ENCODE measurements around the gene CUX1. TPM values are rescaled to one million over a fixed set of nuclear protein-coding genes. Genes with fewer than 3 reads are reported as not detected.
"Not testable (repeated sequence)": the region's sequence is repeated elsewhere in the genome, so short reads cannot be mapped to it uniquely, and the experiment has no call there.

The CUX1 gene
- total and polyA plus RNA-seq, 2 donors: 59.7 to 63.5 TPM

DNA sequence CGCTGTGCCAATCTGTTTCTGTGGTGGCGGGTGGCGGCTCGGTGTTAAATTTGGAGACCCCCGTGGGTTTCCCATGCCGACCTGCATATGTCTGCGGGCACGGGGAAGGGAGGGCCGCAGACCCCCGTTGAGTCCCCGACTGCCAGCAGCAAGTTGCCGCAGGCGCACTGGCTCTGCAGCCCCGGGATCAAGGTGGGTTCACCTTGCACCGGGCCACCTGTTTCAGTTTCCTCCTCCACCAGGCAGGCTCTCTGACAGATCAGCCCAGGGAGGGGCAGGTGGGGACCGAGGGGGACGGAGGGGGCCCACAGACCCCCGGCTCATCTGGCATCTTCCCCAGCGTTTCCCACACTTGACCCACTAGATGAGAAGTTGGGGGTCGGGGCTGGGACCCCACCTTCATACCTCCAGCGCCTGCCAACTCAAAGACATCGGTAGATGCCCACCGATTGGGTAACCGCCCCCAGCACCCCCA, 95.9 kb downstream of the CUX1 start:
- H3K27ac ChIP-seq (ENCODE audit: low read depth): peak overlapping the region; percentile 82
- WGBS: 42% methylated on average over 24 of the region's 24 CpGs

DNA sequence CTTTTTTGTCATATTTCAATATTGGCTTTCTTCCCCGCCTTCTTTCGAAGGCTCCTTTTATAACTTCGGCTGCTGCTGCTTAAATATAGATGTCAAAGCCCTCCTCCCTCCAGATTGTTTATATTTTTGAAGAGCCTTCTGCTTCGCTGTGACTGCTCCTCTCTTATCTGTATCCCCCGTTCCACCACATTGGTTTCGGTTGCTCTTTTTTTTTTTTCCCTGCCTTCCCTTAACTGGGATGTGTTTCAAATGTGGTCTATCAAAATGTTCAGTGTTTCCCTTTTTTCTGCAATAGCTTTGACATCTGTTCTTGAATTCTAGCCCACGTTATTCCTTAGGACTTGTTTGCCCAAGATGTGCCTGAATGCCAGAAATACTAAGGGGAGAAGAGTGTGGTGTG, 96.4 kb downstream of the CUX1 start:
- 17% methylated on average over 7 of the region's 7 CpGs for WGBS
- DNase-seq (ENCODE audit: extremely low spot score): no peak
- Histone ChIP-seq H3K36me3 (ENCODE audit: insufficient read depth) (no peaks in the 10 kb centered on the region), H3K4me1 (ENCODE audit: insufficient read depth) (no peaks in the 10 kb centered on the region), H3K27ac (ENCODE audit: low read depth) (no peak overlapping the region), H3K4me3 (ENCODE audit: low read depth, low read length) (peak overlapping the region; percentile 4)

More for the DNA sequence above, 95.9 kb downstream of the CUX1 start:
- peak overlapping the region; percentile 4 for H3K4me3 ChIP-seq (ENCODE audit: low read depth, low read length)
- no peaks in the 10 kb centered on the region for H3K36me3 ChIP-seq (ENCODE audit: insufficient read depth)
- no peak for DNase-seq (ENCODE audit: extremely low spot score)
- no peaks in the 10 kb centered on the region for H3K4me1 ChIP-seq (ENCODE audit: insufficient read depth)

DNA sequence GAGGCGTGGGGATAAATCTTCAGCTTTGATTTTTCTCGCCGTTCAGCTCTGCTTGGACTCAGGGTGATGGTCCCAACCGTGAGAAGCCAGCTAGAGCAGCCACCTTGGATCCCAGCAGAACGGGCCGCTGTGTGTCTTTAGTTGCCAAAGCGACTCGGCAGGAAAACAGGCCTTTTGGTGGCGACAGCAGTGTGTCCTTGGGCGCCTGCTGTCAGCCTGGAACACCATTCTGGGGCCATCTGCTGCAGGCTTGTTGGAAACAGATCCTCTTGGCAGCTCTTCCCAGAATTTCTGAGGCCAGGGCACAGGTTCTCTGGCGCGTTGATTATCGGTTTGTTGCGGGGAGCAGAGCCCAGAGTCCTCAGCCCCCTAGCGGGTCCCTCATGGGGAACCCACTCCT, 97.6 kb downstream of the CUX1 start:
- no peaks in the 10 kb centered on the region for H3K4me1 ChIP-seq (ENCODE audit: insufficient read depth)
- H3K36me3 ChIP-seq (ENCODE audit: insufficient read depth): no peaks in the 10 kb centered on the region
- no peak for DNase-seq (ENCODE audit: extremely low spot score)
- H3K27ac ChIP-seq (ENCODE audit: low read depth): no peak overlapping the region
- no peak overlapping the region for H3K4me3 ChIP-seq (ENCODE audit: low read depth, low read length)
- 70% methylated on average over 15 of the region's 15 CpGs for WGBS

DNA sequence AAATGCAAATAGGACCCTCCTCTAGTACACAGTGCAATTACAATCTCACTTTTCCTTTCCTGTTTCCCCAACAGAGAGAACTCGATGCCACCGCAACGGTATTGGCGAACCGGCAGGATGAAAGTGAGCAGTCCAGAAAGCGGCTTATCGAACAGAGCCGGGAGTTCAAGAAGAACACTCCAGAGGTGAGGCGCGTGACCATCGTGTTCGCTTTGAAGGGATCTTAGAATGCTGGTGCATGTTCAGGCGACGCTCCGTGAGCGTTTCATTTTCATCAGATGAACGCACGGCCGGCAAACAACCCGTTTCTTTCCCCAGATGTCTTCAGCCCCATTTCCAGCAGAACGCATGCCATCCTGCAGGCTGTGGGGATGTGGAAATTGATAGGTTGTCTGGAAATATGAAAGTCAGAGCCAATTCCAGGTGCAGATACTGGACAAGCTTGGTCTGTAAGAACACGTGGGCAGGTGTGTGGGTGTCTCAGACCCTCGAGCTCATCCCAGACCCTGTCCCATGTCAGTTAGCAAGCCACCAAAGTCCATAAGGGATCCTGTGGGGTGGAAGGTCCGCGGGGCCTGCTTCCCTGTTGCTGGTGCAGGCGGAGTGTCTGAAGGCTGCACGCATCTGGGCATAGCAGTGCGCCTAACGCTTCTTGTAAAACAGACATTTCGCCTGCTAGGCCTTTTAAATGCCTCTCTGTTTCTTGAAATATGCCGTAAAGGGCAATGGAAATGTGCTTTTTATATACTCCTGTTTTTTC, 98.8 kb downstream of the CUX1 start:
- 94% methylated on average over 31 of the region's 31 CpGs for WGBS
- H3K4me1 ChIP-seq (ENCODE audit: insufficient read depth): no peaks in the 10 kb centered on the region

DNA sequence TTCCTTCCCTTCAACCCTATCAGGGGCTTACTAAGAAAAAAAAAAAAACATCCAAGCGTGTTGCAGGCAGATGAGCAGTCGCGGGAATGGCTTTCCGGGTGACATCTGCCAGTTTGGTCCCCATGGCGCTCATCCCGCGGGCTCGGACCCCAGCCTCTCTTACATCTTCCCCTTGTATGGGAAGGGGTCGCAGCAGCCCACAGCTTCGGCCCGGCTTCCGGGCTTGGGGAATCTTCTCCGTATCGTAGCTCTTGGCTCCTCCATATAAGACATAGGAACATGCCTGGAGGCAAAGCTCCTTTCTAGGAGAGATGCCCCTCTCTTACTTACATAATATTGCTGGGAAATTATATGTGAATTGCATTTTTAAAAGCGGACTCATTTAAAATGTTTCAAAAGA, 99.5 kb downstream of the CUX1 start:
- DNase-seq (ENCODE audit: extremely low spot score): no peak
- Histone ChIP-seq H3K36me3 (ENCODE audit: insufficient read depth) (no peaks in the 10 kb centered on the region), H3K4me1 (ENCODE audit: insufficient read depth) (no peaks in the 10 kb centered on the region), H3K27ac (ENCODE audit: low read depth) (no peak overlapping the region), H3K4me3 (ENCODE audit: low read depth, low read length) (no peak overlapping the region)
- 85% methylated on average over 15 of the region's 15 CpGs for WGBS

More for the DNA sequence above, 98.8 kb downstream of the CUX1 start:
- no peak for DNase-seq (ENCODE audit: extremely low spot score)
- Histone ChIP-seq H3K36me3 (ENCODE audit: insufficient read depth) (no peaks in the 10 kb centered on the region), H3K27ac (ENCODE audit: low read depth) (no peak overlapping the region), H3K4me3 (ENCODE audit: low read depth, low read length) (no peak overlapping the region)

DNA sequence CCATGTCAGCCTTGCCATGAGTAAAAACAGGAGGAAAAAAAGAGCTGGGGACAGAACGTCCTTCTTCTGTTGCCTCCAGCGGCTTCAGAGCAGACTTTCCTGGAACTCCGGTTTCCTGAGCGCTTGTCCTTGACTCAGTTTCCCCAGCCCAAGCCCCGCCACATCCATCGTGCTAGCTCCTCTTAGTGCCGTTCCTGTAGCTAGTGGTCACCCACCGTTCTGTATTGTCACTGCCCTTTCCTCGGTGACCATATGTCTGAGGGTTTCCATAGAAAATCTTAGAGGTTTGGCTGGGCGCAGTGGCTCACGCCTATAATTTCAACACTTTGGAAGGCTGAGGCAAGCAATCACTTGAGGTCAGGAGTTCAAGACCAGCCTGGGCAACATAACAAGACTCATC, 100.1 kb downstream of the CUX1 start:
- 92% methylated on average over 11 of the region's 11 CpGs for WGBS
- no peak overlapping the region for H3K4me3 ChIP-seq (ENCODE audit: low read depth, low read length)
- no peak for DNase-seq (ENCODE audit: extremely low spot score)
- H3K4me1 ChIP-seq (ENCODE audit: insufficient read depth): no peaks in the 10 kb centered on the region
- no peaks in the 10 kb centered on the region for H3K36me3 ChIP-seq (ENCODE audit: insufficient read depth)
- no peak overlapping the region for H3K27ac ChIP-seq (ENCODE audit: low read depth)

DNA sequence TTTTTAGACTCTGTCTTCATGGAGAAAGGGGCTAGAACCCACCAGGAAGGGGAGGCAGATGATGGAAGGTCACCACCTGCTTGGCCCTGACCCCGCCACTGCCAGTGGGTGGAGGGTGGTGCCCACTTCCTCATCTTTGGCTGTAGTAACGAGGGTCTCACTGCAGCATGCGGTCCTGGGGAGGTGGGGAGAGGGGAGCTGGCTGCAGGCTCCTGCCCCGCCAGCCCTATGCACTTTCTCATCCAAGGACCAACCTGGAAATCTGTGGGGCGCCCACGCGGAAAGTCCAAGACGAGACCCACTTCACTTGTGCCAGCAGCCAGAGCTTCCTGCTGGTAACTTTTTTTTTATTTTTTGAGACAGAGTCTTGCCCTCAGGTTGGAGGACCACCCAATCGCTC, 101.0 kb downstream of the CUX1 start:
- H3K27ac ChIP-seq (ENCODE audit: low read depth): no peak overlapping the region
- no peak for DNase-seq (ENCODE audit: extremely low spot score)
- H3K36me3 ChIP-seq (ENCODE audit: insufficient read depth): no peaks in the 10 kb centered on the region
- 97% methylated on average over 9 of the region's 9 CpGs for WGBS
- no peak overlapping the region for H3K4me3 ChIP-seq (ENCODE audit: low read depth, low read length)
- no peaks in the 10 kb centered on the region for H3K4me1 ChIP-seq (ENCODE audit: insufficient read depth)

DNA sequence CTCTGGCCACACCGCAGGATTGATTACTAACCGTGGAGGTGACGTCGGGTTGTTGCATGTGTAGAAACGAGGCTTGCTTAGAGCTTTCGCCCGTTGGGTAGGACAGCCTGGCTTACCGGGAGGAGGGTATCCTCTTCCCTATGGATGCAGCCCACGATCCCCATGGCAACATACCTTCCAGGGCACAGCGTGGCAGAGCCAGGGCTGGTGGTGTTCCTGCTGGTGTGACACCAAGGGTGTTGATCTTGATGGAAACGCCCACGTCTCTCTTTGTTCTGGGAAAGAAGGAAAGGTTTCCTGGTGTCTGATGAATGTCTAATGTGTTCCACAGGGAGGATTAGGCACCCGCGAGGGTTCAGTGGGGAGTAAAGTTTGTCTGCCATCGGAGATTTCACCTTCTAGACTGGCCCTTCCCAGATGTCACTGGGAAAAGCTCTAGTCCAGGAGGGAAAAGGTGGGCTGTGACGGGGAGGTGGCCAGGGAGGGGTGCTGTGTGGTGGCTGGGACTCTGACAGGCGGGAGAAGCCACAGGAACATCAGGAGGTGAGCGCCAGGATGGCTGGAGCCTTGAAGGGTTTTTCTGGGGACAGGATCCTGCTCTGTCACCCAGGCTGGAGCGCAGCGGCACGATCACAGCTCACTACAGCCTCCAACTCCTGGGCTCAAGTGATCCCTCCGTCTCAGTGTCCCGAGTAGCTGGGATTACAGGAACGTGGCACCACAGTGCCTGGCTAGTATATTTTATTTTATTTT, 102.1 kb downstream of the CUX1 start:
- no peak for DNase-seq (ENCODE audit: extremely low spot score)
- Histone ChIP-seq H3K27ac (ENCODE audit: low read depth) (no peak overlapping the region), H3K4me1 (ENCODE audit: insufficient read depth) (no peaks in the 10 kb centered on the region), H3K36me3 (ENCODE audit: insufficient read depth) (no peaks in the 10 kb centered on the region), H3K4me3 (ENCODE audit: low read depth, low read length) (no peak overlapping the region)
- 94% methylated on average over 24 of the region's 24 CpGs for WGBS

DNA sequence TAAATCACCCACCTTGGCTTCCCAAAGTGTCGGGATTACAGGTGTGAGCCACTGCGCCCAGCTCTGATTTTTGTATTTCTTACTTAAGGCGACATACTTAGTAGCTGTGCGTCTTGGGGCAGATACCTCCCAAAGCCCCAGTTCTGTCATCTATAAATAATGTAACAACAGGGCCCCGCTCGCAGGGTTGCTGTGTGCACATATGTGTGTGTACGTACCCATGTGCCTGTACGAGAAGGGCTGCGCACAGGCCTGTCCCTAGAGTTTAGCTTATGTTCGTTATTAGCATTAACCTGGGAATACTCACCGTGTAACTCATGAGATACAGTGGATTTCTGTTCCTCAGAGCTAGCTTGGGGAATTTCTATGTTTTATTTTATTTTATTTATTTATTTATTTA, 103.6 kb downstream of the CUX1 start:
- H3K4me3 ChIP-seq (ENCODE audit: low read depth, low read length): no peak overlapping the region
- WGBS: 93% methylated on average over 11 of the region's 11 CpGs
- no peaks in the 10 kb centered on the region for H3K4me1 ChIP-seq (ENCODE audit: insufficient read depth)
- DNase-seq (ENCODE audit: extremely low spot score): no peak
- no peak overlapping the region for H3K27ac ChIP-seq (ENCODE audit: low read depth)
- no peaks in the 10 kb centered on the region for H3K36me3 ChIP-seq (ENCODE audit: insufficient read depth)

DNA sequence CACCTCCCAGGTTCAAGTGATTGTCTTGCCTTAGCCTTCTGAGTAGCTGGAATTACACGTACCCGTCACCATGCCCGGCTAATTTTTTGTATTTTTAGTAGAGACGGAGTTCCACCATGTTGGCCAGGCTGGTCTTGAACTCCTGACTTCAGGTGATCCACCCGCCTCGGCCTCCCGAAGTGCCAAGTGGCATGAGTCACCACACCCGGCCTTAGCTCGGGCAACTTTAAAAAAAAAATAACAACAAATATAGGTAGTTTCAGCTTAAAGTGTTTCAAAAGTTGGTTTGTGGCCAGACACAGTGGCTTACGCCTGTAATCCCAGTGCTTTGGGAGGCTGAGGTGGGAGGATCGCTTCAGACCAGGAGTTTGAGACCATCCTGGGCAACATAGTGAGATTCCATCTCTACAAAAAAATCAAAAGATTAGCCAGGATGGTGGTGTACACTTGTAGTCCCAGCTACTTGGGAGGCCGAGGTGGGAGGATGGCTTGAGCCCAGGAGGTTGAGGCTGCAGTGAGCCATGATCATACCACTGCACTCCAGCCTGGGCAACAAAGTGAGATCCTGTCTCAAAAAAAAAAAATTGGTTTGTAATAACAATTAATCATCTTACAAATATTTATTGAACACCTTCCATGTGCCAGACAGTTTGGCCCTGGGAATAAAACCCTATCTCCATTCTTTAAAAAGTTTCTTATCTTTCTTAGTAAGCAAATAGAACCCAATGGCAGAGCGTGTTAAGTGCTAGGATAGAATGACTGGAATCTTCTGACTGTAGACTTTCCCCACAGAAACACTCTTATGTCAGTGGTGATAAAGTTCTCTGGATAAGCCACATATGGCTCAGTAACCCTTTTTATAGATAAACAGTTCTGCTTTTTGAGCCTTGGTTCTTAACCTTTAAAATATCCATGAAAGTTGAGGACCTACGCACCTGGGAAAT, 104.4 kb downstream of the CUX1 start:
- not testable (repeated sequence) for H3K4me3 ChIP-seq (ENCODE audit: low read depth, low read length); H3K4me1 ChIP-seq (ENCODE audit: insufficient read depth); H3K27ac ChIP-seq (ENCODE audit: low read depth); H3K36me3 ChIP-seq (ENCODE audit: insufficient read depth); DNase-seq (ENCODE audit: extremely low spot score)
- 90% methylated on average over 14 of the region's 14 CpGs for WGBS

DNA sequence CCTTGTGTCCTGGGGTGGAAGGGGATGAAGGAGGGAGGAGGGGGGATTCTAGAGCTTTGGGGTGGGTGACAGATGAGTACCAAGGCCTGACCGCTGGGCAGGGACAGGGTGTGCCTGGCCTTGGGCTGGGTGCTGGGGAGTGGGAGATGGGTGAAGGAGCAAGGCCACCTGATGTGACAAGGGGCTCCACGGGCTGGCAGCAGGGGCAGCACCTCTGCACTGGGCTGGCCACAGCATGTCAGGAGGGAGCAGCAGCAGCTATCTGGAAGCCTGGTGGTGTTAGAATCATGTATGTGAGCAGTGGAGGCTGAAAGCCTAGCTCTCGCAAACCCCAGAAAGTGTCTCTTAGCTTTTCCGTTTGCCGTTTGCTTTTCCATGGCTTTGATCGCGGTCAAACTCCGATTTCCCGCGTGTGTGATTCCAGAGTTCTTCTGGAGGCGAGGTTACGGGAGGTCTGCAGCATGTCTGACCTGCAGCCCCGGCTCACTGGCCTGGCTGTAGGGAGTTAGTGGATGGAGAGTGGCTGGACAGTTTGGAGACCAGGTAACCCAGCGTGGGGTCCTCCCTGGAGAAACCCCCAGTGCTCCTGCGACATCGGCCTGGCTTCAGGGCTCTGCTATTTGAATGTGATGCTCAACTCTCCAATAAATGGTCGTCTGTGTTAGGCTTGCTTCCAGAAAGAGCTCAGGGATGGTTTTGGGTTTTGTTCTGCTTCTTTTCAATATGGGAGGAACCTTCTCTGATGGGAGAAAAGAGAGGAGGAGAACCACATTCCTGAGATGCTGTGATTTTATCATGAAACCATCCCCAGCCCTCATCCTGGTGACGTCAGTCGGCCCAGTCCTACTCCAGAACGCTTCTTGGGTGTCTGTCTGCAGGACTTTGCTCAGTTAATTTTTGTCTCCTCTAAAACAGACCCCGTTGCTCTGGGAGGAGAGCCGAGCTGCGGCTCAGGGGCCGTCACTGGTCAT, 105.5 kb downstream of the CUX1 start:
- no peak for DNase-seq (ENCODE audit: extremely low spot score)
- WGBS: 78% methylated on average over 24 of the region's 24 CpGs

DNA sequence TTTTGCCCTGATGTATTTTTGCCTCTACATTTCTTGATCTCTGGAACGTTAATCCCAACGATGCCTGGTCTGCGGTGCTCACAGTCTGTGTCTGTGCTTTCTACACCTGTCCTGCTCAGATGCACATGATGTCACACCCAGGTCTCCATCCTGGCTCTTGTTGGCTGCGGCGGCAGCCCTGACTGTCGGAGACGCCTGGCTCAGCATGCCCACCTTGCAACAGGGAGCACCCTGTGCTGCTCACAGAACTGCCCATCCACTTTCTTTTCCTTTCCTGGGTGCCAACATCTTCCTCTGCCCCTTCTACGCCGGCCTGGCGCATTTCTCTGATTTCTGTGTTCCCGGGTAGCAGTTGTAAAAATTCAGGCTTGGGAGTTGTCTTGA, 106.2 kb downstream of the CUX1 start:
- Histone ChIP-seq H3K27ac (ENCODE audit: low read depth) (no peak overlapping the region), H3K4me3 (ENCODE audit: low read depth, low read length) (no peak overlapping the region), H3K36me3 (ENCODE audit: insufficient read depth) (no peaks in the 10 kb centered on the region), H3K4me1 (ENCODE audit: insufficient read depth) (no peaks in the 10 kb centered on the region)
- WGBS: 68% methylated on average over 11 of the region's 11 CpGs
- DNase-seq (ENCODE audit: extremely low spot score): no peak

More for the DNA sequence above, 105.5 kb downstream of the CUX1 start:
- H3K27ac ChIP-seq (ENCODE audit: low read depth): no peak overlapping the region
- no peaks in the 10 kb centered on the region for H3K36me3 ChIP-seq (ENCODE audit: insufficient read depth)
- no peaks in the 10 kb centered on the region for H3K4me1 ChIP-seq (ENCODE audit: insufficient read depth)
- no peak overlapping the region for H3K4me3 ChIP-seq (ENCODE audit: low read depth, low read length)

Data from urinary bladder (tissue), 4 donors.